H1 (cell line): ENCODE measurements around the gene CDS2. TPM values are rescaled to one million over a fixed set of nuclear protein-coding genes. Genes with fewer than 3 reads are reported as not detected.

ENCODE experiments used
- CTCF ChIA-PET: fragments of 300-600 bp; sonication (Branson Sonifier 250); formaldehyde crosslinking; loops from one replicate; lab custom pipeline; 2021; ENCODE audit not compliant: partially characterized antibody; lab: Charles Lee
- POLR2A ChIA-PET: fragments of 300-600 bp; sonication (Branson Sonifier 250); formaldehyde crosslinking; loops from one replicate; lab custom pipeline; 2021; ENCODE audit warnings: inconsistent platforms; ENCODE audit not compliant: partially characterized antibody; lab: Charles Lee
- DNase-seq, 2 experiments: peaks; one replicate each; pipeline versions ENCODE4 v3.0.0 to v3.0.0-alpha.2; 2010 to 2022; ENCODE audit warnings: low spot score in 2 of 2, low read depth in 1 of 2, mixed read lengths in 1 of 2
- FAIRE-seq: peaks from 2 replicates; lab custom pipeline; 2011; peaks lifted over from hg19 to GRCh38; lab: Jason Lieb, UNC
- H2AFZ ChIP-seq: 2 replicates; pipeline ENCODE4 v1.8.1; 2012; ENCODE audit warnings: low read length, inconsistent platforms
- H2AK5ac ChIP-seq: 2 replicates; pipeline ENCODE4 v1.6.1; 2013; ENCODE audit warnings: low read depth, low read length
- H2BK120ac ChIP-seq: replicated peaks from 2 replicates; pipeline ENCODE3; 2013; ENCODE audit warnings: low read depth, low read length, inconsistent platforms
- H2BK12ac ChIP-seq: 2 replicates; pipeline ENCODE4 v1.6.1; 2013; ENCODE audit warnings: low read depth, low read length
- H2BK15ac ChIP-seq: 2 replicates; pipeline ENCODE4 v1.6.1; 2013; ENCODE audit warnings: low read length
- H2BK20ac ChIP-seq: 2 replicates; pipeline ENCODE4 v1.6.1; 2013; ENCODE audit warnings: low read length
- H2BK5ac ChIP-seq: 2 replicates; pipeline ENCODE4 v1.6.1; 2013; ENCODE audit warnings: low read depth, low read length
- H3K14ac ChIP-seq: 2 replicates; pipeline ENCODE4 v1.6.1; 2013; ENCODE audit warnings: inconsistent platforms; ENCODE audit not compliant: insufficient read length
- H3K18ac ChIP-seq: 2 replicates; pipeline ENCODE4 v1.6.1; 2013; ENCODE audit warnings: low read length; ENCODE audit errors: extremely low read depth
- H3K23ac ChIP-seq: 2 replicates; pipeline ENCODE4 v1.6.1; 2013; ENCODE audit warnings: inconsistent platforms; ENCODE audit not compliant: insufficient read length
- H3K23me2 ChIP-seq: 2 replicates; pipeline ENCODE4 v1.6.1; 2013; ENCODE audit warnings: low read depth, low read length
- H3K27ac ChIP-seq: 2 replicates; pipeline ENCODE4 v1.6.1; 2011; ENCODE audit warnings: low read depth, low read length, inconsistent platforms
- H3K27me3 ChIP-seq, 4 experiments: replicated peaks in 1 of 4; 1 replicate in 1 of 4; 2 replicates in 3 of 4; pipeline versions ENCODE4 v1.6.1 to v1.8.1; 2011 to 2013; ENCODE audit warnings: low read length in 3 of 4, mild to moderate bottlenecking in 3 of 4, inconsistent platforms in 2 of 4, mixed read lengths in 2 of 4, moderate library complexity in 1 of 4; ENCODE audit not compliant: control insufficient read depth in 3 of 4, insufficient read depth in 3 of 4; ENCODE audit errors: extremely low read depth in 1 of 4
- H3K36me3 ChIP-seq, 4 experiments: 2 replicates each; pipeline versions ENCODE4 v1.6.1 to v1.8.1; 2011 to 2013; ENCODE audit warnings: mild to moderate bottlenecking in 4 of 4, low read length in 3 of 4, moderate library complexity in 2 of 4, control low read depth in 1 of 4, inconsistent platforms in 1 of 4; ENCODE audit not compliant: insufficient read depth in 4 of 4, control insufficient read depth in 2 of 4
- H3K4ac ChIP-seq: replicated peaks from 2 replicates; pipeline ENCODE3; 2013; ENCODE audit warnings: low read length, low read depth, mixed read lengths, inconsistent platforms; ENCODE audit not compliant: insufficient read length
- H3K4me1 ChIP-seq, 4 experiments: replicated peaks in 1 of 4; 1 replicate in 1 of 4; 2 replicates in 3 of 4; pipeline versions ENCODE4 v1.6.1 to v1.8.1; 2011 to 2013; ENCODE audit warnings: low read length in 3 of 4, inconsistent platforms in 2 of 4, mixed read lengths in 1 of 4; ENCODE audit not compliant: insufficient read depth in 4 of 4, control insufficient read depth in 3 of 4
- H3K4me2 ChIP-seq, 2 experiments: 2 replicates each; pipeline versions ENCODE4 v1.6.1 to v1.8.1; 2011 to 2013; ENCODE audit warnings: low read depth in 2 of 2, low read length in 2 of 2, control low read depth in 1 of 2, inconsistent platforms in 1 of 2, mild to moderate bottlenecking in 1 of 2; ENCODE audit not compliant: insufficient read depth in 1 of 2
- H3K4me3 ChIP-seq, 4 experiments: fragments of 200-600, 300-600 bp in 1 of 4; sonication (generic), shearing (Covaris generic), sonication (Bioruptor Twin) in 1 of 4; 2 replicates each; pipeline versions ENCODE4 v1.5.1 to v1.8.1; 2011 to 2016; ENCODE audit warnings: low read length in 4 of 4, low read depth in 3 of 4, control low read depth in 2 of 4, inconsistent platforms in 2 of 4, mild to moderate bottlenecking in 2 of 4, mixed read lengths in 1 of 4, moderate library complexity in 1 of 4; ENCODE audit not compliant: insufficient read depth in 2 of 4; ENCODE audit errors: extremely low read depth in 1 of 4
- H3K56ac ChIP-seq: replicated peaks from 2 replicates; pipeline ENCODE3; 2013; ENCODE audit warnings: low read depth, mild to moderate bottlenecking, mixed read lengths, low read length, inconsistent platforms; ENCODE audit not compliant: insufficient read length
- H3K79me1 ChIP-seq: 2 replicates; pipeline ENCODE4 v1.6.1; 2013; ENCODE audit warnings: low read depth, low read length, control low read depth
- H3K79me2 ChIP-seq, 2 experiments: 2 replicates each; pipeline versions ENCODE4 v1.6.1 to v1.8.1; 2012 to 2013; ENCODE audit warnings: low read length in 2 of 2, mild to moderate bottlenecking in 2 of 2, inconsistent platforms in 1 of 2; ENCODE audit not compliant: insufficient read depth in 2 of 2, control insufficient read depth in 1 of 2
- H3K9ac ChIP-seq, 4 experiments: replicated peaks in 1 of 4; 1 replicate in 1 of 4; 2 replicates in 3 of 4; pipeline versions ENCODE4 v1.6.1 to v1.8.1; 2011 to 2013; ENCODE audit warnings: low read depth in 3 of 4, low read length in 3 of 4, control low read depth in 2 of 4, mild to moderate bottlenecking in 2 of 4, moderate library complexity in 2 of 4, inconsistent platforms in 1 of 4; ENCODE audit errors: extremely low read depth in 1 of 4
- H3K9me3 ChIP-seq, 2 experiments: 2 replicates each; pipeline versions ENCODE4 v1.6.1 to v1.8.1; 2012 to 2013; ENCODE audit warnings: mild to moderate bottlenecking in 2 of 2, moderate library complexity in 2 of 2, control low read depth in 1 of 2, inconsistent platforms in 1 of 2, low read depth in 1 of 2, low read length in 1 of 2, mixed read lengths in 1 of 2; ENCODE audit not compliant: insufficient read depth in 2 of 2
- H4K20me1 ChIP-seq, 2 experiments: replicated peaks in 1 of 2; 2 replicates each; pipeline versions ENCODE3 to v1.8.1; 2011 to 2013; ENCODE audit warnings: inconsistent platforms in 2 of 2, low read length in 2 of 2, mild to moderate bottlenecking in 1 of 2; ENCODE audit not compliant: insufficient read depth in 2 of 2, control insufficient read depth in 1 of 2
- H4K5ac ChIP-seq: 2 replicates; pipeline ENCODE4 v1.6.1; 2013; ENCODE audit warnings: low read length, low read depth, mixed read lengths, inconsistent platforms; ENCODE audit not compliant: insufficient read length
- H4K8ac ChIP-seq: 2 replicates; pipeline ENCODE4 v1.8.0; 2013; ENCODE audit warnings: mild to moderate bottlenecking, moderate library complexity, low read length, inconsistent platforms; ENCODE audit not compliant: insufficient read depth; ENCODE audit errors: extremely low read depth
- H4K91ac ChIP-seq: replicated peaks from 2 replicates; pipeline ENCODE3; 2013; ENCODE audit warnings: low read length, mixed read lengths, inconsistent platforms; ENCODE audit not compliant: insufficient read length
- HDAC6 ChIP-seq: IDR thresholded peaks from one replicate; pipeline ENCODE4 v1.7.1; 2012; ENCODE audit warnings: low read depth, mild to moderate bottlenecking, inconsistent platforms, low read length, moderate library complexity
- WGBS, 2 experiments: shearing (Covaris generic) in 1 of 2; methylation state at CpG; one replicate each; pipeline versions ENCODE4 v1.1.6 to v1.1.7; 2013 to 2015; ENCODE audit warnings: low lambda C conversion rate in 2 of 2, mixed read lengths in 2 of 2, inconsistent platforms in 1 of 2, low coverage in 1 of 2, missing lambda C conversion rate in 1 of 2; ENCODE audit not compliant: insufficient replicate concordance in 2 of 2, insufficient coverage in 1 of 2, insufficient read length in 1 of 2; ENCODE audit errors: extremely low coverage in 1 of 2, missing lambda C conversion rate in 1 of 2; 5-methylcytosine and 5-hydroxymethylcytosine counted together
- polyA plus RNA-seq, 7 experiments: library from polyadenylated mRNA; depleted of rRNA in 3 of 7; stranded (reverse) in 5 of 7; unstranded in 2 of 7; fragments of >200 nt in 5 of 7; fragments of 200-250 nt in 2 of 7; gene quantifications; 1 replicate in 5 of 7; 2 replicates in 1 of 7; 4 replicates in 1 of 7; pipeline versions ENCODE4 v1.2.1 to v1.2.3, GENCODE V29; 2011 to 2013; ENCODE audit warnings: missing spikeins in 2 of 7, mixed read lengths in 2 of 7
- total RNA-seq: library from RNA; stranded (reverse); fragmentation: NEBNext Ultra II Directional; extraction: Animal tissue kit (Norgen Biotek cat#: 25700); gene quantifications from 2 replicates; pipeline ENCODE4 v1.2.1, GENCODE V29; 2021

Gene CDS2
- total and polyA plus RNA-seq, 2 of the 8 experiments (the other 6 are each of a cell fraction or from before 2014, with no cell fraction given), result 54.0 to 56.2 TPM

- FAIRE-seq (no peak), DNase-seq (no peak)
- H2BK15ac ChIP-seq, result no peak overlapping the region
- no peaks in the 10 kb centered on the region for H3K23me2 ChIP-seq
- no peak overlapping the region for H3K4me3 ChIP-seq
- H3K9ac ChIP-seq, result no peak overlapping the region
- peaks cover 0 to 2% (median 0%) of the 10 kb centered on the region in 4 experiments; a peak in 2 of 7 replicates for H3K4me1 ChIP-seq
- no peak overlapping the region for H4K91ac ChIP-seq
- H2BK12ac ChIP-seq, result no peak overlapping the region
- no peak overlapping the region for H2AFZ ChIP-seq
- H3K4ac ChIP-seq, result no peak overlapping the region
- no peak overlapping the region for H4K5ac ChIP-seq
- 87% methylated on average over 4 of the region's 5 CpGs; no CpG with 5 or more reads in 1 of the 2 experiments for WGBS, 2 experiments
- no peak overlapping the region for H2BK120ac ChIP-seq
- H3K27me3 ChIP-seq, result no peaks in the 10 kb centered on the region
- H2BK20ac ChIP-seq, result no peak overlapping the region
- ChIA-PET POLR2A (no interaction called here), CTCF (interaction anchor here (1.2 to 3.8 kb wide), 5 partner anchors 19 to 60 kb away, joined by 3 to 13 read pairs (median 3); partner anchors contain the start of gene CDS2)
- H3K79me2 ChIP-seq, result peaks cover 2 to 74% of the 10 kb centered on the region in 2 experiments; a peak in 3 of 4 replicates
- no peak overlapping the region for H4K8ac ChIP-seq
- no peak overlapping the region for H3K14ac ChIP-seq
- H3K18ac ChIP-seq, result no peak overlapping the region
- no peak overlapping the region for H3K56ac ChIP-seq
- no peaks in the 10 kb centered on the region for H3K36me3 ChIP-seq
- peaks cover 5 to 9% of the 10 kb centered on the region in 2 experiments for H4K20me1 ChIP-seq
- no peak overlapping the region for H2AK5ac ChIP-seq
- no peak overlapping the region for H2BK5ac ChIP-seq
- H3K23ac ChIP-seq, result no peak overlapping the region
- H3K9me3 ChIP-seq, result no peaks in the 10 kb centered on the region
- H3K4me2 ChIP-seq, result no peak overlapping the region
- no peak overlapping the region for H3K27ac ChIP-seq
- peaks cover 9% of the 10 kb centered on the region for H3K79me1 ChIP-seq
- no peak for TF ChIP-seq HDAC6
Measured at GRCh38 chr20:5145365-5146098, 18.7 kb downstream of the CDS2 start.
